ENCODE measurements around the gene SLC24A5.
A peak's percentile ranks its signal among the peaks of the same experiment; 100 is the strongest.

The SLC24A5 gene

DNA sequence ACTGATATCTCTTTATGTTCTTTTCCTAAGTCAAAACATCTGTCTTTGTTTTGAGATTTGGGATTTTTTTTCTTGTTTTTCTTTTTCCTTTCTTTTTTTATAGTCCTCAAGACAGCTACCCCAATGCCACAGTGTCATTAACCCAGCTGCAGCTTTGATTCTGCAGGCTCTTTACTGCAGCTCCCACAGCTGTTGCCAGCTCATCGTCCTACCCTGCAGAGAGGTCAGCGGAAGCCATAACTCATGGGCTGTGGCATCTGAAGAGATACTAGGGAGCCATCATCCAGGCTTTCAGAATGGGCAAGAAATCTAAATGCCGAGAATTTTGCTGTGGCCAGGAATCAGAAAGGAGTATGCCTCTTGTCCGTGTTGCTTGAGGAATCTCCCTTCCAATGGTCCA lies 44.3 kb upstream of the SLC24A5 start:
- no peaks in the 10 kb centered on the region for H3K79me2 ChIP-seq (ENCODE audit: low read length)
- H3K27ac ChIP-seq (ENCODE audit: low read length) = no peak overlapping the region
- no peaks in the 10 kb centered on the region for H3K27me3 ChIP-seq (replicated peaks; ENCODE audit: insufficient read depth, low read length)
- H3K36me3 ChIP-seq (replicated peaks; ENCODE audit: insufficient read depth, low read length) = no peaks in the 10 kb centered on the region
- H3K4me3 ChIP-seq (ENCODE audit: low read length) = no peak overlapping the region
- no peak for TF ChIP-seq EZH2 (optimal IDR thresholded peaks at IDR 0.05; ENCODE audit: low read depth, low read length)
- TF ChIP-seq EZH2phosphoT487 (IDR thresholded peaks at IDR 0.05; ENCODE audit: low read length) = no peak
- TF ChIP-seq, protein P1, sequence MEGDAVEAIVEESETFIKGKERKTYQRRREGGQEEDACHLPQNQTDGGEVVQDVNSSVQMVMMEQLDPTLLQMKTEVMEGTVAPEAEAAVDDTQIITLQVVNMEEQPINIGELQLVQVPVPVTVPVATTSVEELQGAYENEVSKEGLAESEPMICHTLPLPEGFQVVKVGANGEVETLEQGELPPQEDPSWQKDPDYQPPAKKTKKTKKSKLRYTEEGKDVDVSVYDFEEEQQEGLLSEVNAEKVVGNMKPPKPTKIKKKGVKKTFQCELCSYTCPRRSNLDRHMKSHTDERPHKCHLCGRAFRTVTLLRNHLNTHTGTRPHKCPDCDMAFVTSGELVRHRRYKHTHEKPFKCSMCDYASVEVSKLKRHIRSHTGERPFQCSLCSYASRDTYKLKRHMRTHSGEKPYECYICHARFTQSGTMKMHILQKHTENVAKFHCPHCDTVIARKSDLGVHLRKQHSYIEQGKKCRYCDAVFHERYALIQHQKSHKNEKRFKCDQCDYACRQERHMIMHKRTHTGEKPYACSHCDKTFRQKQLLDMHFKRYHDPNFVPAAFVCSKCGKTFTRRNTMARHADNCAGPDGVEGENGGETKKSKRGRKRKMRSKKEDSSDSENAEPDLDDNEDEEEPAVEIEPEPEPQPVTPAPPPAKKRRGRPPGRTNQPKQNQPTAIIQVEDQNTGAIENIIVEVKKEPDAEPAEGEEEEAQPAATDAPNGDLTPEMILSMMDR (IDR thresholded peaks at IDR 0.05; ENCODE audit: low read length) = no peak
- no peak overlapping the region for H3K4me2 ChIP-seq (ENCODE audit: low read depth, low read length)
- H3K9me2 ChIP-seq (replicated peaks; ENCODE audit: insufficient read depth, low read length) = no peaks in the 10 kb centered on the region
- H2AFZ ChIP-seq (ENCODE audit: low read length) = no peak overlapping the region
- H3K9ac ChIP-seq (ENCODE audit: low read length) = no peak overlapping the region
- no peaks in the 10 kb centered on the region for H4K20me1 ChIP-seq (ENCODE audit: insufficient read depth, low read length)
- H3F3A ChIP-seq (ENCODE audit: insufficient read depth, low read length) = no peaks in the 10 kb centered on the region
- no peak for DNase-seq
- no peaks in the 10 kb centered on the region for H3K9me3 ChIP-seq (replicated peaks; ENCODE audit: insufficient read depth, low read length)
- no peaks in the 10 kb centered on the region for H3K4me1 ChIP-seq (ENCODE audit: low read length)

DNA sequence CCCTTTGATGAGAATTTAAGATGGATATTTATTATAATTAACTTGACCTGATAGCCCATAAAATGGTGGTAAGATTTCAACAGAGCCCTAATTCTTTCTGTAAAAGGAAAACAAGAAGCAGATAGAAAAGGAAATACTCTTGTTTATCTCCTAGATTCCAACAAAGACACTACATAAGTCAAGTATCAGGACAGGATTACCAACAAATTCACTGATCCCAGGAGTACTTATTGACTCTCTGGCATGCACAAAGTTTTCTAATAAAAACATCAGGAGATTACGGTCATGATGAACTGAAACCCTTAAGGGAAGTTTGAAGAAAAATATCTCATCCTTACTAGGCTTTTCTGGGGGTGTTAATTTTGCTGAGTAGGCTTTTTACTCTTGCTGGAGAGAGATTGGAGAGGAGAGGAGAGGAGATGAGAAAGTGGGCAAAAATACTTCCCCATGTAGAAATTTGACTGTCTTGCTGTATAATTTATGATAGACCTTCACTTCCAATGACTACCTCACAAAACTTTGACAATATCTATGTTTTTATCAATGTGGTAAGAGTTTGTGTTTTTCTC lies 43.1 kb upstream of the SLC24A5 start:
- Histone ChIP-seq H3K79me2 (ENCODE audit: low read length) (no peaks in the 10 kb centered on the region), H3K9me2 (replicated peaks; ENCODE audit: insufficient read depth, low read length) (no peaks in the 10 kb centered on the region), H3K27me3 (replicated peaks; ENCODE audit: insufficient read depth, low read length) (no peaks in the 10 kb centered on the region), H3K4me3 (ENCODE audit: low read length) (no peak overlapping the region), H2AFZ (ENCODE audit: low read length) (no peak overlapping the region), H3K9me3 (replicated peaks; ENCODE audit: insufficient read depth, low read length) (no peaks in the 10 kb centered on the region), H4K20me1 (ENCODE audit: insufficient read depth, low read length) (no peaks in the 10 kb centered on the region), H3K4me2 (ENCODE audit: low read depth, low read length) (no peak overlapping the region), H3K9ac (ENCODE audit: low read length) (no peak overlapping the region), H3K4me1 (ENCODE audit: low read length) (no peaks in the 10 kb centered on the region), H3K36me3 (replicated peaks; ENCODE audit: insufficient read depth, low read length) (no peaks in the 10 kb centered on the region), H3K27ac (ENCODE audit: low read length) (no peak overlapping the region), H3F3A (ENCODE audit: insufficient read depth, low read length) (no peaks in the 10 kb centered on the region)
- no peak for DNase-seq
- TF ChIP-seq EZH2phosphoT487 (IDR thresholded peaks at IDR 0.05; ENCODE audit: low read length) = no peak
- TF ChIP-seq EZH2 (optimal IDR thresholded peaks at IDR 0.05; ENCODE audit: low read depth, low read length) = no peak
- TF ChIP-seq, protein P1 (IDR thresholded peaks at IDR 0.05; ENCODE audit: low read length) = no peak

DNA sequence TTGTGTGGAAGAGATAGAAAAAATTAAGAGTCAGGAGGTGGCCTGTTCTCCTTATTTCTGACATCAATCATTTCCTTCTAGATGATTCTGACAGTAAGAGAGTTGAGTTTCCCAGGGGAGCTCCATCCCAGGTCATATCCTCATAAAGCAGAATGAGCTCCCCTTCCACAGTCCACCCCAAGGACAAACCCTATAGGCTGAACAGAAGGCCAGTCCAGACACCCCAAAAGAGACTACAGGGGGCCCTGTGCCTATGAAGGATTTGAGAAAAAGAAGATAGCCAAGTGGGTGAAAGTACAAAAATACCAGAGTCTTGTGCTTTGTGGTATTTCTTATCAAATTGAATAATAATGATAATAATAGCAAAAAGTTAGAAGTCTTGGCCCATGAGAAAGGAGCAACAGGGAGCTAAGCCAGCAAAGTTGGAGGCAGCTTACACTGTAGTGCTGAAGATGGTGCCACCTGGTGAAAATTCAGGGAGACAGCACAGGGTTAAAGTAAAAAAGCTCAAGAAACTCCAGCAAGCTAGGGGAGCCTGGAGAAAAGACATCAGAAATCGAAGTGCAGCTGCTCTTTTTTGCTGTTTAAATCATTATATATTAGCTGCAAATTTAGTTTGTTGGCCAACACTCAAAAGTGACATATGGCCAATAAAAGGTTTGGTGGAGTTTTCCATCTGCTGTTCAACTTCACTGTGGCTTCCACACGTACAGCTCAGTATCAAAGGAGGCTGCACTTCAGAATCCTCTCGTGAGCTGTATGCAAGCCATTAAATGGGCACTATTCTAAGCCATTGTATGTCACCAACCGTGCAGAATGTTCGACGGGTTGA lies 35.8 kb upstream of the SLC24A5 start:
- H3K79me2 ChIP-seq (ENCODE audit: low read length) = no peaks in the 10 kb centered on the region
- no peaks in the 10 kb centered on the region for H4K20me1 ChIP-seq (ENCODE audit: insufficient read depth, low read length)
- TF ChIP-seq, protein P1 (IDR thresholded peaks at IDR 0.05; ENCODE audit: low read length) = peak; percentile 31
- TF ChIP-seq EZH2 (optimal IDR thresholded peaks at IDR 0.05; ENCODE audit: low read depth, low read length) = no peak
- H3K36me3 ChIP-seq (replicated peaks; ENCODE audit: insufficient read depth, low read length) = no peaks in the 10 kb centered on the region
- no peak overlapping the region for H3K27ac ChIP-seq (ENCODE audit: low read length)
- H2AFZ ChIP-seq (ENCODE audit: low read length) = no peak overlapping the region
- no peaks in the 10 kb centered on the region for H3K9me2 ChIP-seq (replicated peaks; ENCODE audit: insufficient read depth, low read length)
- DNase-seq = peak; percentile 31
- no peak overlapping the region for H3K4me3 ChIP-seq (ENCODE audit: low read length)
- no peaks in the 10 kb centered on the region for H3K4me1 ChIP-seq (ENCODE audit: low read length)
- no peaks in the 10 kb centered on the region for H3K27me3 ChIP-seq (replicated peaks; ENCODE audit: insufficient read depth, low read length)
- no peak overlapping the region for H3K4me2 ChIP-seq (ENCODE audit: low read depth, low read length)
- no peak overlapping the region for H3K9ac ChIP-seq (ENCODE audit: low read length)
- H3K9me3 ChIP-seq (replicated peaks; ENCODE audit: insufficient read depth, low read length) = no peaks in the 10 kb centered on the region
- no peaks in the 10 kb centered on the region for H3F3A ChIP-seq (ENCODE audit: insufficient read depth, low read length)
